ENCODE data around the gene UBE3B. TPM values are rescaled to one million over a fixed set of nuclear protein-coding genes. Genes with fewer than 3 reads are reported as not detected.

UBE3B gene
- total RNA-seq, 1 donor from 2014 or later, result 58.1 TPM

- no peak for ATAC-seq
- no peak for DNase-seq
- intact Hi-C loops (cut with micrococcal nuclease), result no loop called here
Observed at GRCh38 chr12:109447482-109447881, 30.0 kb upstream of the UBE3B start.

- no peak for DNase-seq
- intact Hi-C loops (cut with micrococcal nuclease), result no loop called here
- ATAC-seq, result no peak
Observed at GRCh38 chr12:109448272-109448671, 29.2 kb upstream of the UBE3B start.

GRCh38 chr12:109448707-109449390 is 28.6 kb upstream of the UBE3B start:
- intact Hi-C loops (cut with micrococcal nuclease), result no loop called here
- DNase-seq (no peak), ATAC-seq (no peak)

GRCh38 chr12:109449845-109450532 is 27.4 kb upstream of the UBE3B start:
- intact Hi-C loops (cut with micrococcal nuclease), result no loop called here
- DNase-seq, result no peak
- no peak for ATAC-seq

- ATAC-seq, result no peak
Observed at GRCh38 chr12:109450980-109451379, 26.5 kb upstream of the UBE3B start.

GRCh38 chr12:109451400-109451799 is 26.0 kb upstream of the UBE3B start:
- intact Hi-C loops (cut with micrococcal nuclease), result no loop called here
- DNase-seq (no peak), ATAC-seq (no peak)

More at GRCh38 chr12:109450980-109451379, 26.5 kb upstream of the UBE3B start:
- intact Hi-C loops (cut with micrococcal nuclease), result no loop called here
- no peak for DNase-seq

GRCh38 chr12:109452489-109452888 is 24.9 kb upstream of the UBE3B start:
- ATAC-seq (no peak), DNase-seq (no peak)
- intact Hi-C loops (cut with micrococcal nuclease), result no loop called here

GRCh38 chr12:109455706-109456105 is 21.7 kb upstream of the UBE3B start:
- intact Hi-C loops (cut with micrococcal nuclease), result no loop called here
- no peak for DNase-seq
- no peak for ATAC-seq

- DNase-seq, result no peak
- intact Hi-C loops (cut with micrococcal nuclease), result no loop called here
Observed at GRCh38 chr12:109458086-109458485, 19.3 kb upstream of the UBE3B start.

GRCh38 chr12:109458771-109459208 is 18.6 kb upstream of the UBE3B start:
- ATAC-seq, result no peak
- no peak for DNase-seq
- intact Hi-C loops (cut with micrococcal nuclease), result no loop called here

More at GRCh38 chr12:109458086-109458485, 19.3 kb upstream of the UBE3B start:
- ATAC-seq, result no peak

GRCh38 chr12:109459247-109459646 is 18.2 kb upstream of the UBE3B start:
- intact Hi-C loops (cut with micrococcal nuclease), result no loop called here
- ATAC-seq (no peak), DNase-seq (no peak)

- no peak for ATAC-seq
Observed at GRCh38 chr12:109460538-109460937, 16.9 kb upstream of the UBE3B start.

GRCh38 chr12:109461049-109461845 is 16.2 kb upstream of the UBE3B start:
- intact Hi-C loops (cut with micrococcal nuclease), result no loop called here
- ATAC-seq, result peak; percentile 18
- no peak for DNase-seq

More at GRCh38 chr12:109460538-109460937, 16.9 kb upstream of the UBE3B start:
- peak; percentile 44 for DNase-seq
- intact Hi-C loops (cut with micrococcal nuclease), result no loop called here

GRCh38 chr12:109461846-109462756 is 15.3 kb upstream of the UBE3B start:
- intact Hi-C loops (cut with micrococcal nuclease), result no loop called here
- DNase-seq, result peak; percentile 93
- peak; percentile 92 for ATAC-seq

GRCh38 chr12:109462868-109463692 is 14.4 kb upstream of the UBE3B start:
- DNase-seq (peak; percentile 84), ATAC-seq (peak; percentile 79)
- intact Hi-C loops (cut with micrococcal nuclease), result no loop called here

GRCh38 chr12:109463756-109464155 is 13.7 kb upstream of the UBE3B start:
- DNase-seq (no peak), ATAC-seq (no peak)
- intact Hi-C loops (cut with micrococcal nuclease), result no loop called here

- ATAC-seq (no peak), DNase-seq (no peak)
- intact Hi-C loops (cut with micrococcal nuclease), result no loop called here
Observed at GRCh38 chr12:109464642-109465351, 12.6 kb upstream of the UBE3B start.
